ENCODE measurements around the gene IKZF5. TPM values are rescaled to one million over a fixed set of nuclear protein-coding genes. Genes with fewer than 3 reads are reported as not detected.

IKZF5 gene
- polyA plus RNA-seq, 1 experiment, result 4.9 TPM

GRCh38 chr10:123034332-123034731 lies 25.7 kb upstream of the IKZF5 start:
- ChIA-PET CTCF (interaction anchor here (0.6 to 2.6 kb wide), 3 partner anchors 10 to 1337 kb away, joined by 4 to 14 read pairs (median 4); no protein-coding TSS in a partner anchor), POLR2A (no interaction called here)
- Histone ChIP-seq H3K27me3 (ENCODE audit: control insufficient read depth, insufficient read depth, low read length) (no peaks in the 10 kb centered on the region), H3K36me3 (ENCODE audit: control insufficient read depth, insufficient read depth, low read length) (no peaks in the 10 kb centered on the region), H3K4me3 (ENCODE audit: low read depth, low read length) (no peak overlapping the region)
- no peak for DNase-seq (ENCODE audit: low read depth)
- TF ChIP-seq CTCF (IDR thresholded peaks at IDR 0.05; ENCODE audit: insufficient read depth, low read depth, low read length), result no peak

- POLR2A ChIA-PET, result no interaction called here
- no peaks in the 10 kb centered on the region for H3K36me3 ChIP-seq (ENCODE audit: control insufficient read depth, insufficient read depth, low read length)
- DNase-seq (ENCODE audit: low read depth), result no peak
- no peak for TF ChIP-seq CTCF (IDR thresholded peaks at IDR 0.05; ENCODE audit: insufficient read depth, low read depth, low read length)
- H3K27me3 ChIP-seq (ENCODE audit: control insufficient read depth, insufficient read depth, low read length), result no peaks in the 10 kb centered on the region
- no peak overlapping the region for H3K4me3 ChIP-seq (ENCODE audit: low read depth, low read length)
- CTCF ChIA-PET, result interaction anchor here (1.3 kb wide), 1 partner anchor 12 kb away, joined by 5 read pairs; no protein-coding TSS in a partner anchor
Observed at GRCh38 chr10:123031124-123031523, 22.5 kb upstream of the IKZF5 start.

GRCh38 chr10:123027861-123028260 lies 19.3 kb upstream of the IKZF5 start:
- Histone ChIP-seq H3K4me3 (ENCODE audit: low read depth, low read length) (no peak overlapping the region), H3K36me3 (ENCODE audit: control insufficient read depth, insufficient read depth, low read length) (no peaks in the 10 kb centered on the region), H3K27me3 (ENCODE audit: control insufficient read depth, insufficient read depth, low read length) (no peaks in the 10 kb centered on the region)
- ChIA-PET POLR2A (no interaction called here), CTCF (interaction anchor here (0.6 kb wide), 1 partner anchor 66 kb away, joined by 3 read pairs; no protein-coding TSS in a partner anchor)
- TF ChIP-seq CTCF (IDR thresholded peaks at IDR 0.05; ENCODE audit: insufficient read depth, low read depth, low read length), result no peak
- no peak for DNase-seq (ENCODE audit: low read depth)

GRCh38 chr10:123026302-123026701 lies 17.7 kb upstream of the IKZF5 start:
- ChIA-PET CTCF (interaction anchor here (1.0 kb wide), 1 partner anchor 17 kb away, joined by 3 read pairs; no protein-coding TSS in a partner anchor), POLR2A (no interaction called here)
- no peak for DNase-seq (ENCODE audit: low read depth)
- TF ChIP-seq CTCF (IDR thresholded peaks at IDR 0.05; ENCODE audit: insufficient read depth, low read depth, low read length), result no peak
- H3K4me3 ChIP-seq (ENCODE audit: low read depth, low read length), result no peak overlapping the region
- no peaks in the 10 kb centered on the region for H3K36me3 ChIP-seq (ENCODE audit: control insufficient read depth, insufficient read depth, low read length)
- no peaks in the 10 kb centered on the region for H3K27me3 ChIP-seq (ENCODE audit: control insufficient read depth, insufficient read depth, low read length)

- ChIA-PET CTCF (interaction anchor here (1.2 kb wide), 1 partner anchor 20 kb away, joined by 3 read pairs; no protein-coding TSS in a partner anchor), POLR2A (no interaction called here)
- TF ChIP-seq CTCF (IDR thresholded peaks at IDR 0.05; ENCODE audit: insufficient read depth, low read depth, low read length), result no peak
- Histone ChIP-seq H3K4me3 (ENCODE audit: low read depth, low read length) (no peak overlapping the region), H3K36me3 (ENCODE audit: control insufficient read depth, insufficient read depth, low read length) (no peaks in the 10 kb centered on the region), H3K27me3 (ENCODE audit: control insufficient read depth, insufficient read depth, low read length) (no peaks in the 10 kb centered on the region)
- no peak for DNase-seq (ENCODE audit: low read depth)
Observed at GRCh38 chr10:123024540-123024939, 15.9 kb upstream of the IKZF5 start.
